GM18508 (cell line): Measurements from ENCODE around the gene PNMA8B.

ENCODE experiments used
- ATAC-seq: cut with Tn5 transposase; IDR thresholded peaks from one replicate; pipeline ENCODE4 v1.9.1; 2021; ENCODE audit warnings: moderate number of reproducible peaks; ENCODE audit not compliant: insufficient read depth, unreplicated experiment

Gene PNMA8B

GRCh38 chr19:46488551-46488950 is 7.1 kb downstream of the PNMA8B start:
- no peak for ATAC-seq

GRCh38 chr19:46487802-46488445 is 7.7 kb downstream of the PNMA8B start:
- no peak for ATAC-seq

- no peak for ATAC-seq
Observed at GRCh38 chr19:46487178-46487801, 8.4 kb downstream of the PNMA8B start.

GRCh38 chr19:46486358-46486757 is 9.3 kb downstream of the PNMA8B start:
- ATAC-seq, result no peak

- no peak for ATAC-seq
Observed at GRCh38 chr19:46484656-46485055, 11.0 kb downstream of the PNMA8B start.

GRCh38 chr19:46482631-46483030 is 13.0 kb downstream of the PNMA8B start:
- no peak for ATAC-seq

- no peak for ATAC-seq
Observed at GRCh38 chr19:46481947-46482346, 13.7 kb downstream of the PNMA8B start.

- ATAC-seq, result no peak
Observed at GRCh38 chr19:46481223-46481848, 14.3 kb downstream of the PNMA8B start.

- no peak for ATAC-seq
Observed at GRCh38 chr19:46480415-46480814, 15.3 kb downstream of the PNMA8B start.

- no peak for ATAC-seq
Observed at GRCh38 chr19:46478356-46478986, 17.2 kb downstream of the PNMA8B start.

- no peak for ATAC-seq
Observed at GRCh38 chr19:46475986-46476385, 19.7 kb downstream of the PNMA8B start.

GRCh38 chr19:46474211-46474610 is 21.5 kb downstream of the PNMA8B start:
- ATAC-seq, result no peak

GRCh38 chr19:46472592-46472991 is 23.1 kb downstream of the PNMA8B start:
- ATAC-seq, result no peak

GRCh38 chr19:46471811-46472543 is 23.7 kb downstream of the PNMA8B start:
- ATAC-seq, result no peak

GRCh38 chr19:46471116-46471733 is 24.4 kb downstream of the PNMA8B start, which contains the start of gene PNMA8A:
TSS of gene PNMA8A (minus strand) at chr19:46471563. CDS start at chr19:46471035, 528 bp downstream.
- ATAC-seq, result no peak

- ATAC-seq, result no peak
Observed at GRCh38 chr19:46470376-46470775, 25.3 kb downstream of the PNMA8B start.

- ATAC-seq, result no peak
Observed at GRCh38 chr19:46469541-46470185, 26.0 kb downstream of the PNMA8B start.

GRCh38 chr19:46466536-46467196 is 29.0 kb downstream of the PNMA8B start:
- no peak for ATAC-seq

GRCh38 chr19:46463516-46463915 is 32.2 kb downstream of the PNMA8B start:
- no peak for ATAC-seq
